IMR-90 (cell line): ENCODE data around the gene RAB26.
"Not testable (repeated sequence)": the region's sequence is repeated elsewhere in the genome, so short reads cannot be mapped to it uniquely, and the experiment has no call there.

Experiments used
- CEBPB ChIP-seq: IDR thresholded peaks from 2 replicates; pipeline ENCODE4 v1.6.1; 2012; ENCODE audit warnings: low read depth, low read length, improper control_type of control experiment
- CTCF ChIP-seq: conservative IDR thresholded peaks from 2 replicates; pipeline ENCODE4 v1.5.1; 2012; ENCODE audit warnings: mild to moderate bottlenecking, low read depth, low read length, improper control_type of control experiment
- FOS ChIP-seq: fragments of 150-350 bp; IDR thresholded peaks from 2 replicates; pipeline ENCODE4 v1.6.1; 2016; ENCODE audit warnings: low read depth, low read length
- POLR2A ChIP-seq: IDR thresholded peaks from 2 replicates; pipeline ENCODE4 v1.6.1; 2012; ENCODE audit warnings: mild to moderate bottlenecking, low read depth, low read length
- RAD21 ChIP-seq: IDR thresholded peaks from 2 replicates; pipeline ENCODE4 v1.6.1; 2012; ENCODE audit warnings: low read length, improper control_type of control experiment
- RCOR1 ChIP-seq: IDR thresholded peaks from 2 replicates; pipeline ENCODE4 v1.6.1; 2012; ENCODE audit warnings: mild to moderate bottlenecking, low read length, improper control_type of control experiment; ENCODE audit not compliant: insufficient replicate concordance
- TF ChIP-seq, protein P1 (sequence below): fragments of 150-350 bp; IDR thresholded peaks from 2 replicates; pipeline ENCODE4 v1.6.1; 2017; ENCODE audit warnings: mild to moderate bottlenecking, antibody characterized with exemption, low read length, low read depth

DNA sequence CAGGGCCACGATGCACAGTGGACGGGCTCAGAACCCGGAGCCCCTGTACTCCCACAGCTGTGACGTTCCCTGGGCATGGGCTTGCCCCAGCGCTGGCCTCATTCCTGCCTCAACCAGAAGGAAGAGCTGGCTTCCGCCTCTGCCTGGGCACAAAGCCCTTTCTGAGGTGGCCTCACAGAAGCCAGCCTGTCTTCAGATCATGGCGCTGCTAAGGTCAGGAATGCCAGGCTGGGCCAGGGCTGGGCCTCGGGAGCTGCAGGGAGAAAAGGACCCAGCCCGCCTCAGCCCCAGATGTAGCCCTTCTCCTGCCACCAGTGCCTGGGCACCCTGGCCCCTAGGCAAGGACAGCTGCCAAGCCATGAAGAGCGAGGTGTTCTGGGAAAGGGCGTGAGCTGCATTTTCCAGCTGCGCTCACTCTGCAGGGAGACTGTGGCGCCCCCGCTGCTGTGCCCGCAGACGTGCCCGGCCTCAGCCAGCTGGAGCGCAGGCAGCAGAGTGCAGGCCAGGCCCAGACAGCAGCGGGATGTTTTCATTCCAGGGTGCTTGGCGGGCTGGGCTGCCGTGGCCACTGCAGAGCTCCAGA, 22.2 kb upstream of the RAB26 start:
- not testable (repeated sequence) for TF ChIP-seq FOS, CTCF, POLR2A, RCOR1, CEBPB, RAD21
- TF ChIP-seq, protein P1, sequence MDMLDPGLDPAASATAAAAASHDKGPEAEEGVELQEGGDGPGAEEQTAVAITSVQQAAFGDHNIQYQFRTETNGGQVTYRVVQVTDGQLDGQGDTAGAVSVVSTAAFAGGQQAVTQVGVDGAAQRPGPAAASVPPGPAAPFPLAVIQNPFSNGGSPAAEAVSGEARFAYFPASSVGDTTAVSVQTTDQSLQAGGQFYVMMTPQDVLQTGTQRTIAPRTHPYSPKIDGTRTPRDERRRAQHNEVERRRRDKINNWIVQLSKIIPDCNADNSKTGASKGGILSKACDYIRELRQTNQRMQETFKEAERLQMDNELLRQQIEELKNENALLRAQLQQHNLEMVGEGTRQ = not testable (repeated sequence)
